Mesothelial cell of epicardium (in vitro differentiated cells): ENCODE data around the gene ADGRG2. TPM values are rescaled to one million over a fixed set of nuclear protein-coding genes. Genes with fewer than 3 reads are reported as not detected.

Experiments
- DNase-seq, 2 experiments: peaks; one replicate each; pipeline ENCODE4 v3.0.0; 2021; ENCODE audit warnings: low spot score in 2 of 2; ENCODE audit not compliant: unreplicated experiment in 2 of 2
- H3K27ac Mint-ChIP-seq: 2 replicates; pipeline ENCODE4 v1.8.0; 2021; ENCODE audit warnings: mixed read lengths
- H3K27me3 Mint-ChIP-seq: 2 replicates; pipeline ENCODE4 v1.8.0; 2021; ENCODE audit warnings: low read depth, mixed read lengths
- H3K36me3 Mint-ChIP-seq: 2 replicates; pipeline ENCODE4 v1.8.0; 2021; ENCODE audit warnings: mixed read lengths
- H3K4me1 Mint-ChIP-seq: 2 replicates; pipeline ENCODE4 v1.8.0; 2021; ENCODE audit warnings: mixed read lengths
- H3K4me3 Mint-ChIP-seq: 2 replicates; pipeline ENCODE4 v1.8.0; 2021; ENCODE audit warnings: mild to moderate bottlenecking, moderate library complexity, mixed read lengths
- H3K9me3 Mint-ChIP-seq: 2 replicates; pipeline ENCODE4 v1.8.0; 2021; ENCODE audit warnings: mixed read lengths
- CTCF ChIP-seq: fragments of 200-600 bp; sonication (generic); IDR thresholded peaks from one replicate; pipeline ENCODE4 v1.5.0; 2021; ENCODE audit warnings: antibody characterized with exemption; ENCODE audit not compliant: unreplicated experiment
- total RNA-seq: library from RNA; stranded (reverse); gene quantifications from 3 replicates; pipeline ENCODE4 v1.2.1, GENCODE V29; 2021

Gene ADGRG2
- total RNA-seq, 1 donor from 2014 or later: 0.98 TPM

GRCh38 chrX:19122641-19123009 is 357 bp upstream of the ADGRG2 start:
- H3K9me3 Mint-ChIP-seq: peaks cover 5% of the 10 kb centered on the region
- H3K36me3 Mint-ChIP-seq: no peaks in the 10 kb centered on the region
- no peaks in the 10 kb centered on the region for H3K4me1 Mint-ChIP-seq
- no peak for DNase-seq
- no peak for TF ChIP-seq CTCF
- peaks cover 84% of the 10 kb centered on the region for H3K27me3 Mint-ChIP-seq
- H3K27ac Mint-ChIP-seq: no peak overlapping the region
- H3K4me3 Mint-ChIP-seq: peak overlapping the region; percentile 62

GRCh38 chrX:19121466-19121865 is 802 bp downstream of the ADGRG2 start:
- Mint-ChIP-seq H3K36me3 (no peaks in the 10 kb centered on the region), H3K4me3 (peak overlapping the region; percentile 44), H3K9me3 (peaks cover 3% of the 10 kb centered on the region), H3K4me1 (no peaks in the 10 kb centered on the region), H3K27ac (no peak overlapping the region), H3K27me3 (peaks cover 84% of the 10 kb centered on the region)
- DNase-seq: no peak
- no peak for TF ChIP-seq CTCF

GRCh38 chrX:19110642-19111041 is 11.6 kb downstream of the ADGRG2 start:
- Mint-ChIP-seq H3K9me3 (peaks cover 38% of the 10 kb centered on the region), H3K4me1 (no peaks in the 10 kb centered on the region), H3K27ac (no peak overlapping the region), H3K36me3 (no peaks in the 10 kb centered on the region), H3K4me3 (no peak overlapping the region), H3K27me3 (peaks cover 52% of the 10 kb centered on the region)
- TF ChIP-seq CTCF: no peak
- DNase-seq: no peak

DNA sequence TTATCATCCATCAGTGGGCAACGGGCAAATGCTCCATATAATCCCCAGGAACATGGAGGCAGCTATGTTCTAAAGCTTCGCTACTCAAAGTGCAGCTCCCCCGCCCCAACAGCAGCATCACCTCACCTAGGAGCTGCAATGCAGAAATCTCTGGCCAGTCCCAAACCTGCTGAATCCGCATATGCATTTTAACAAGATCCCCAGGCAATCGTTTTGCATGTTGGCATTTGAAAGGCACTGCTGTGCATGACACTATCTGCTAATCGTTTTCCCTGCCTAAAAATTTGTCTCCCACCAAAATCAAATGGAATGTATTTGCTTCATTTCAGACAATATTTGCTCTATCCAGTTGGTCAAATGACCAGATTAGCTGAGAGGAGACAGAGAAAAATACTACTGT is 15.2 kb downstream of the ADGRG2 start:
- Mint-ChIP-seq H3K27me3 (peaks cover 47% of the 10 kb centered on the region), H3K9me3 (peaks cover 40% of the 10 kb centered on the region), H3K27ac (no peak overlapping the region), H3K36me3 (no peaks in the 10 kb centered on the region), H3K4me3 (no peak overlapping the region), H3K4me1 (no peaks in the 10 kb centered on the region)
- TF ChIP-seq CTCF: no peak
- no peak for DNase-seq

- H3K27me3 Mint-ChIP-seq: no peaks in the 10 kb centered on the region
- peaks cover 6% of the 10 kb centered on the region for H3K4me1 Mint-ChIP-seq
- H3K4me3 Mint-ChIP-seq: no peak overlapping the region
- H3K9me3 Mint-ChIP-seq: peaks cover 25% of the 10 kb centered on the region
- no peak for TF ChIP-seq CTCF
- no peak overlapping the region for H3K27ac Mint-ChIP-seq
- no peak for DNase-seq
- H3K36me3 Mint-ChIP-seq: no peaks in the 10 kb centered on the region
Measured at GRCh38 chrX:19100586-19100985, 21.7 kb downstream of the ADGRG2 start.
